ENCODE results near the gene CNST.
"Not testable (repeated sequence)": the region's sequence is repeated elsewhere in the genome, so short reads cannot be mapped to it uniquely, and the experiment has no call there.

The CNST gene

GRCh38 chr1:246694213-246694895, 128.1 kb downstream of the CNST start:
- not testable (repeated sequence) for H3K27me3 Mint-ChIP-seq
- peaks cover 10 to 17% of the 10 kb centered on the region in 2 donors for H3K4me1 Mint-ChIP-seq

GRCh38 chr1:246695136-246695535, 128.9 kb downstream of the CNST start:
- peaks cover 5 to 13% of the 10 kb centered on the region in 2 donors for H3K9me3 Mint-ChIP-seq
- DNase-seq (no peak), ATAC-seq (replicated peaks) (no peak)
- H3K4me1 Mint-ChIP-seq = peaks cover 7 to 13% of the 10 kb centered on the region in 2 donors
- H3K4me3 Mint-ChIP-seq = no peak overlapping the region
- no peaks in the 10 kb centered on the region for H3K36me3 Mint-ChIP-seq
- H3K27me3 Mint-ChIP-seq = no peaks in the 10 kb centered on the region
- no peak overlapping the region for H3K27ac Mint-ChIP-seq

More at GRCh38 chr1:246694213-246694895, 128.1 kb downstream of the CNST start:
- not testable (repeated sequence) for ATAC-seq (replicated peaks); H3K4me3 Mint-ChIP-seq; DNase-seq; H3K27ac Mint-ChIP-seq; H3K36me3 Mint-ChIP-seq
- peaks cover 5 to 13% of the 10 kb centered on the region in 2 donors for H3K9me3 Mint-ChIP-seq

- H3K36me3 Mint-ChIP-seq = no peaks in the 10 kb centered on the region
- no peak overlapping the region for H3K4me3 Mint-ChIP-seq
- peaks cover 7 to 13% of the 10 kb centered on the region in 2 donors for H3K4me1 Mint-ChIP-seq
- no peaks in the 10 kb centered on the region for H3K27me3 Mint-ChIP-seq
- H3K9me3 Mint-ChIP-seq = peaks cover 5 to 13% of the 10 kb centered on the region in 2 donors
- DNase-seq = no peak
- H3K27ac Mint-ChIP-seq = no peak overlapping the region
- ATAC-seq (replicated peaks) = no peak
These were observed 129.4 kb downstream of the CNST start for GRCh38 chr1:246695666-246696065.

GRCh38 chr1:246698466-246699094, 132.3 kb downstream of the CNST start:
- Mint-ChIP-seq H3K9me3 (peaks cover 4 to 10% of the 10 kb centered on the region in 2 donors), H3K27me3 (peaks cover 0 to 3% of the 10 kb centered on the region in 2 donors), H3K4me1 (peaks cover 7 to 13% of the 10 kb centered on the region in 2 donors), H3K36me3 (no peaks in the 10 kb centered on the region), H3K4me3 (peak overlapping the region; percentile 62 to 66), H3K27ac (peak overlapping the region; percentile 79)
- ATAC-seq (replicated peaks) = no peak
- no peak for DNase-seq

- peaks cover 7 to 13% of the 10 kb centered on the region in 2 donors for H3K4me1 Mint-ChIP-seq
- peak; percentile 82 for DNase-seq
- peaks cover 4 to 10% of the 10 kb centered on the region in 2 donors for H3K9me3 Mint-ChIP-seq
- peak overlapping the region; percentile 62 to 66 for H3K4me3 Mint-ChIP-seq
- ATAC-seq (replicated peaks) = peak; percentile 99 to 100
- no peaks in the 10 kb centered on the region for H3K36me3 Mint-ChIP-seq
- peak overlapping the region; percentile 79 for H3K27ac Mint-ChIP-seq
- H3K27me3 Mint-ChIP-seq = peaks cover 0 to 9% of the 10 kb centered on the region in 2 donors
These were observed 133.0 kb downstream of the CNST start for GRCh38 chr1:246699095-246699735.

GRCh38 chr1:246703581-246703980, 137.3 kb downstream of the CNST start:
- DNase-seq (no peak), ATAC-seq (replicated peaks) (no peak)
- Mint-ChIP-seq H3K27ac (no peak overlapping the region), H3K9me3 (no peaks in the 10 kb centered on the region), H3K36me3 (no peaks in the 10 kb centered on the region), H3K4me1 (peaks cover 4 to 9% of the 10 kb centered on the region in 2 donors), H3K27me3 (peaks cover 0 to 9% of the 10 kb centered on the region in 2 donors), H3K4me3 (no peak overlapping the region)

GRCh38 chr1:246705368-246705767, 139.1 kb downstream of the CNST start:
- ATAC-seq (replicated peaks) = no peak

GRCh38 chr1:246708166-246708565, 141.9 kb downstream of the CNST start:
- Mint-ChIP-seq H3K27me3 (peaks cover 13 to 20% of the 10 kb centered on the region in 2 donors), H3K27ac (no peak overlapping the region), H3K36me3 (peaks cover 3 to 7% of the 10 kb centered on the region in 2 donors), H3K9me3 (peaks cover 6 to 11% of the 10 kb centered on the region in 2 donors), H3K4me1 (no peaks in the 10 kb centered on the region), H3K4me3 (no peak overlapping the region)
- ATAC-seq (replicated peaks) (no peak), DNase-seq (no peak)

More at GRCh38 chr1:246705368-246705767, 139.1 kb downstream of the CNST start:
- peaks cover 0 to 1% of the 10 kb centered on the region in 2 donors for H3K36me3 Mint-ChIP-seq
- DNase-seq = no peak
- H3K27me3 Mint-ChIP-seq = peaks cover 0 to 9% of the 10 kb centered on the region in 2 donors
- H3K9me3 Mint-ChIP-seq = peaks cover 4 to 6% of the 10 kb centered on the region in 2 donors
- H3K4me1 Mint-ChIP-seq = no peaks in the 10 kb centered on the region
- H3K27ac Mint-ChIP-seq = no peak overlapping the region
- H3K4me3 Mint-ChIP-seq = no peak overlapping the region

- Mint-ChIP-seq H3K27ac (no peak overlapping the region), H3K4me1 (no peaks in the 10 kb centered on the region), H3K9me3 (peaks cover 6 to 11% of the 10 kb centered on the region in 2 donors), H3K27me3 (peaks cover 11 to 13% of the 10 kb centered on the region in 2 donors), H3K4me3 (no peak overlapping the region), H3K36me3 (peaks cover 3 to 7% of the 10 kb centered on the region in 2 donors)
- DNase-seq (no peak), ATAC-seq (replicated peaks) (no peak)
These were observed 142.9 kb downstream of the CNST start for GRCh38 chr1:246709196-246709595.

- Mint-ChIP-seq H3K36me3 (peaks cover 3 to 7% of the 10 kb centered on the region in 2 donors), H3K4me1 (no peaks in the 10 kb centered on the region), H3K4me3 (no peak overlapping the region), H3K27ac (no peak overlapping the region), H3K9me3 (peaks cover 6 to 11% of the 10 kb centered on the region in 2 donors), H3K27me3 (peaks cover 11 to 13% of the 10 kb centered on the region in 2 donors)
- ATAC-seq (replicated peaks) (no peak), DNase-seq (no peak)
These were observed 143.6 kb downstream of the CNST start for GRCh38 chr1:246709835-246710234.

- DNase-seq = no peak
- ATAC-seq (replicated peaks) = no peak
- peaks cover 3 to 7% of the 10 kb centered on the region in 2 donors for H3K36me3 Mint-ChIP-seq
- H3K4me3 Mint-ChIP-seq = no peak overlapping the region
- H3K9me3 Mint-ChIP-seq = peaks cover 6 to 11% of the 10 kb centered on the region in 2 donors
- no peak overlapping the region for H3K27ac Mint-ChIP-seq
- H3K27me3 Mint-ChIP-seq = peaks cover 18% of the 10 kb centered on the region in 2 donors
- H3K4me1 Mint-ChIP-seq = no peaks in the 10 kb centered on the region
These were observed 145.3 kb downstream of the CNST start for GRCh38 chr1:246711548-246712003.

GRCh38 chr1:246712428-246712827, 146.2 kb downstream of the CNST start:
- not testable (repeated sequence) for ATAC-seq (replicated peaks); H3K27ac Mint-ChIP-seq; H3K36me3 Mint-ChIP-seq; DNase-seq; H3K4me3 Mint-ChIP-seq; H3K4me1 Mint-ChIP-seq
- Mint-ChIP-seq H3K27me3 (peaks cover 18% of the 10 kb centered on the region in 2 donors), H3K9me3 (peaks cover 6 to 11% of the 10 kb centered on the region in 2 donors)

All from stimulated activated naive B cell treated with anti-CD40 and anti-IgM and Interleukin-4, amounts not matched to agents 10 μg/mL and 1 μg/mL and 100 μg/mL, for 72 hours (primary cell).